OCI-M1 (cell line): Measurements from ENCODE around the gene VTN.
A peak's percentile ranks its signal among the peaks of the same experiment; 100 is the strongest.

Experiments used
- DNase-seq: peaks from one replicate; lab custom pipeline; 2025; lab: John Stamatoyannopoulos, UW

VTN gene

GRCh38 chr17:28320215-28321061, 49.7 kb downstream of the VTN start:
- DNase-seq: no peak

- DNase-seq: no peak
Observed at GRCh38 chr17:28319598-28319935, 50.5 kb downstream of the VTN start.

GRCh38 chr17:28318759-28319597, 51.1 kb downstream of the VTN start, which contains the start of gene TMEM97:
Gene TMEM97, plus strand, starts transcription at chr17:28319200. Its CDS starts 40 bp downstream, at chr17:28319240.
- peak; percentile 99 for DNase-seq

GRCh38 chr17:28317966-28318758, 51.9 kb downstream of the VTN start:
- DNase-seq: peak; percentile 54
